Activated effector memory CD4-positive, alpha-beta T cell treated with anti-CD3 and anti-CD28 coated beads, Interleukin-2, amount 50 U/mL, for 16 hours (primary cell): ENCODE measurements around the gene NABP1.
"Not testable (repeated sequence)": the region's sequence is repeated elsewhere in the genome, so short reads cannot be mapped to it uniquely, and the experiment has no call there.

Experiments
- DNase-seq: peaks from one replicate; pipeline ENCODE4 v3.0.0-alpha.2; 2020

The NABP1 gene, protein sequence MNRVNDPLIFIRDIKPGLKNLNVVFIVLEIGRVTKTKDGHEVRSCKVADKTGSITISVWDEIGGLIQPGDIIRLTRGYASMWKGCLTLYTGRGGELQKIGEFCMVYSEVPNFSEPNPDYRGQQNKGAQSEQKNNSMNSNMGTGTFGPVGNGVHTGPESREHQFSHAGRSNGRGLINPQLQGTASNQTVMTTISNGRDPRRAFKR

GRCh38 chr2:191677646-191678436 is at the start of gene NABP1:
NABP1 (plus strand) TSS chr2:191678136; CDS start chr2:191678615, 479 bp downstream.
- peak; percentile 99 for DNase-seq

GRCh38 chr2:191629001-191629453 is 48.9 kb upstream of the NABP1 start:
- DNase-seq: no peak

DNA sequence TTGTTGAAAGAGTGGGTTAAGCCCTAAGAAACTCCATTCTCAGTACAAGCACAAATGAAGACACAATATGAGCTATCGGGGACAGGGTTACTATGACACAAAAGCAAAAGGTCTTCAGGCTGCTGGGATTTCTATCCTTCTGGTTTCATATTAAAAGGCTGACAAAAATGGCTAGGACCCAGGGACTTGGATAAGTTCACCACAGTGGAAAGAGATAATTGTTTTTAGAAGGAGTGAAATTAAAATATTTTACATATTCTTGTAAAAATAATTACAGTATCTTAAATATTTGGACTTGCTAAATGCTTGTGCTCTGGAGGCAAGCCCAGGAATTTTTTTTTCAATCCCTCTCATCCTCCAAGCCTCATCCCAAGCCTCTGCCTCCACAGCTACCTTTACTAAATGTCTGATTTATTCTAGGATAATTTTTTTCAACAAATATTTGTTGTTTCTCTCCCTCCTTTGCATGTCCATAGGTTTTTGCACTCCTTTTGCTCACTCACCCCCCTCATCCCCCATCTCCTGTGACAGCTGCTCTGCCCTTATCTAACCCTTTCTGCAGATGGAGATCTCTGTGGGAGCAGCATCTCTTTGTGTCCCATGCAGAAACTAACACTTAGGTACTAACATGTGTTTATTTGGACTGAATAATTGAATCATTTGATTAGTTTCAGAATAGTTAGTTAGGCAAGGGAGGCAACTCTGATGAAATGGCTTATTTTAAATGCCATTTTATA is 47.8 kb upstream of the NABP1 start:
- DNase-seq: no peak

DNA sequence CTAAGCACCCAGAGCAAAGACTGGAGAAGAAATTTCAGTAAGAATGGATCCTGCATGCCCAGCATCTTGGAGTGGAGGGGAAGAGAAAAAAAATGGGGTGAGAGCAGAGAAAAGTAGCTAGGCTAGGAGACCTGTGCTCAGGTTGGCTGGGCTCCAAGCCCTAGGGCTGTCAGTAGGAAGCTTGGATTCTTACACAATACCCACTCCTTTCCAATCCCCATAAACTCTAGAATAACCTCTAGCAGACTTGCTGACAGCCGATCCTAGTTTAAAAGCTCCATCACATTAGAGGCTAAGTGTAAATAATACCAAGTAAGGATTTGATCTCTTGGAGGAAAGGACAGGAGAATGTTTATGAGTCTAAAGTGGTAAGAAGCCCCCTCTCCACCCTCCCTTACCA is 46.2 kb upstream of the NABP1 start:
- DNase-seq: no peak

GRCh38 chr2:191632426-191632825 is 45.5 kb upstream of the NABP1 start:
- DNase-seq: no peak

DNA sequence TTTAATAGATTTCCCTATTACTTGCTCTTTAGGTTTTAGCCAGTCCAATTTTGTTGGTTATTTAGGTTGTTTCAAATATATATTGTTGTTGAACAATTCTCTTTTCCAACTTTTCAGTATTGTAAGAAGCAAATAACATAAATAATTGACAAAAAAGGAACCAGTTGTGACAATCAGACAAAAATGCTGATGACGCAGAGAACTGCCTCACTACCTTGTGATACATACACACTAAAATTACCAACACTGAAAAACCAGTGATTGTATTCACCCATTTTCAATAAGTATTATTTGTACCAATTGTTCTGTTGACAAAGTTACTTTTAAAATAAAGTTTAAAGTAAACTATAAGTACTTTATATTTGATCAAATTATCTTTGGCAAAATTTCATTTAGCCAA is 43.1 kb upstream of the NABP1 start:
- no peak for DNase-seq

- no peak for DNase-seq
These were observed 42.4 kb upstream of the NABP1 start for GRCh38 chr2:191635333-191636234.

DNA sequence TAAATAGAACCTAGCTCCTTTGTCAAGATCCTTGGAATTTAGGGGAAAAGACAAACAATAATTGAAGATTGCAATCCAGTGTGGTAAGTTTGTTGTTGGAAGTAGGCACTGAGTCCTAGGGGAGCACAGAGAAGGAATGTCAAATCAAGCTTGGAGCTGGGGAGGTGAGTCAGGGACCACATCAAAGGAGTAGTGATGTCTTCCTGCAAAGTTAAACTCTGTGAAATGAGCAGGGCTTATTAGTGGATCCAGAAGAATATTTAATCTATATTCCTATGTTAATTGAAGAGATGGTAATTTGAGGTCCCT is 41.7 kb upstream of the NABP1 start:
- DNase-seq: no peak

GRCh38 chr2:191636586-191636985 is 41.4 kb upstream of the NABP1 start:
- DNase-seq: no peak

DNA sequence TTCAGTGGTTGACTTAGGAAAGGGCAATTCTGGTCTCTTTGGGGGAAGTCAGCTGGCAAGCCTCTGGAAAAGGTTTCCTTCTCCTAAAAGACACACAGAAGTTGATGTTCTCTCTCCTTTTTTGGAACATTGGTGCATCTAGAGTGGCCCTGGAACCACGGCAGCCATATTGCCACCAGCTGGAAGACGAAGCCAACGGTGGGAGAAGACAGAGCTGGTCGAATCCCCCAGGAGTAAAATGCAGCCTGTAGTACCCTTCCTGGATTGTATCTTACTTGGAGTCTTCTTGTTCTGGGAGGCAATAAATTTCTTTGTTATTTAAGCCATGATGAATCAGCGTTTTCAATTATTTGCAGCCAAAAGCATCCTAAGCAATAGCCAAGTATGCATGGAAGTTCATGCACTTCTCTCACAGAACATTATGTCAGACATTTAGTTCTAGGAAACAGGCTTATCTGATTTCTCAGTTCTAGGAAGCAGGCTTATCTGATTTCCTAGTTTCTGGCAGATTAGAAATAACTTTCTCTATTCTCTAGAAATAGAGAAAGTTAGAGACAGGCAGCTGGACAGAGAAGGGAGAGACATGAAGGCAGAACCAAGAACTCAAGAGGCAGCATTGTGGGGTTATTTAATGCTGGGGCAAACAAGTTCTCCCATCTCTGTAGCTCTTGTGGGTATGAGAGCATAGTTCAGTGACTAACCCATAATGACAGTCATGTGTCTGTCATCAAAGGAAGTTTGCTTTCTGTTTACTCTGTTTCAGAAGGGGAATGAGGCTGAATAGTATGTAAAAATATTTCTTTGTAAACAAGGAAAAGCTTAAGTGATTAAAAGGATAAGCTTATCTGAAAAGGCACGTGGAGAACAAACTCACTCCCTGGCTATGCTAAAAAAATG is 40.5 kb upstream of the NABP1 start:
- no peak for DNase-seq

GRCh38 chr2:191638079-191638801 is 39.7 kb upstream of the NABP1 start:
- DNase-seq: no peak

DNA sequence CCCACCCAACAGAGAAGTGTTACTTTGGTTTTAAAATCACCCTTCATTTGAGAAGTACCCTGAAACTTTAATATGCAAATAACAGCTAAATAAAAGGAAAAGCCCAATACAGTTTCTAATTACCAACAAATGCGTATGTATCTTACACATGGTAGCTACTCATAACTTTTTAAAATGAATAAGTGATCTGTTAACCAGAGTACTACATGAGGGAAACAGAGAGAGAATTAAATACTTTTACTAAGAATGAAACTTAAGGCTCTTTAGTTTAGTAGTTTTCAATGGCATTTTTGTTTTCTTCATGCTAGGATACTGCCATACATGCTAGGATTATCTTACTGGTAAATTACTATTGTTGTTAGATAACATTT is 39.1 kb upstream of the NABP1 start:
- no peak for DNase-seq

DNA sequence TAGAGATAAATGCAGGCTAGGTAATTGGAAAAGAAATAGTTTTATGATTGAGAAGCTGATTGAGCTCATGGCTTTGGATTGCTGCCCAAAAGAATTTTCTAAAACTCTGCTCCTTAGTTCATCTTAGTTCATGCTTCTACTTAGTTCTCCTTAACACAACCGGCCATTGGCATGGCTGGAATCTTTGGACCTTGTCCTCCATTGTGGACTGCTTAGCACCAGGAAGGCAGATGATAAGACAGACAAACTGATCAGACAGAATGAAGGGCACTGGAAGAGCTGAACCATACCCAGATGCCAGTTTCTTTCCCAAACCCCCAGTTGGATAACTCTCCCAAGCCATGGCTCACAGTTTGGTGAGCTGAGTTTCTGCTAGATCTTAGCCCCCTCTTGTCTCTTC is 36.3 kb upstream of the NABP1 start:
- no peak for DNase-seq

- DNase-seq: no peak
These were observed 35.4 kb upstream of the NABP1 start for GRCh38 chr2:191642541-191642940.

DNA sequence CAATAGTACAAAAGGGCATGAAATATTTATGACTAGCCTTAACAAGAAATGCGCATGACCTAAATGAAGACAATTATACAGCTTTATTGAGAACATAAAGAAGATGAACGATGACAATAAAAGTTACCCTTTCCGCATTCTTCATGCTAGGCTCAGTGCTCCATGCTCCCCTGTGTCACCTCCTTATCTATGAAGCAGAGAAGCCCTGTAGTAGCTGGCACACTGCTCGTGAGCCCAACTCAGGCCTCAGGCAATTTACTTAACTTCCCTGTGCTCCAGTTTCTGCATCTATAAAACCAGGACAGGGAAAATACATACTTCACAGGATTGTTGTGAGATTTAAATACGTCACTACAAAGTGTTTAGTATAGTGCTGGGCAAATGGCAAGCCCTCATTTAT is 34.5 kb upstream of the NABP1 start:
- no peak for DNase-seq

DNA sequence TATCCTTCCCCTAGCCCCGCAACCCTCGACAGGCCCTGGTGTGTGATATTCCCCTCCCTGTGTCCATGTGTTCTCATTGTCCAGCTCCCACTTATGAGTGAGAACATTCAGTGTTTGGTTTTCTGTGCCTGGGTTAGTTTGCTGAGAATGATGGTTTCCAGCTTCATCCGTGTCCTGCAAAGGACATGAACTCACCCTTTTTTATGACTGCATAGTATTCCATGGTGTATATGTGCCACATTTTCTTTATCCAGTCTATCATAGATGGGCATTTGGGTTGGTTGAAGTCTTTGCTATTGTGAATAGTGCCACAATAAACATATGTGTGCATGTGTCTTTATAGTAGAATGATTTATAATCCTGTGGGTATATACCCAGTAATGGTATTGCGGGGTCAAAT is 33.3 kb upstream of the NABP1 start:
- not testable (repeated sequence) for DNase-seq

DNA sequence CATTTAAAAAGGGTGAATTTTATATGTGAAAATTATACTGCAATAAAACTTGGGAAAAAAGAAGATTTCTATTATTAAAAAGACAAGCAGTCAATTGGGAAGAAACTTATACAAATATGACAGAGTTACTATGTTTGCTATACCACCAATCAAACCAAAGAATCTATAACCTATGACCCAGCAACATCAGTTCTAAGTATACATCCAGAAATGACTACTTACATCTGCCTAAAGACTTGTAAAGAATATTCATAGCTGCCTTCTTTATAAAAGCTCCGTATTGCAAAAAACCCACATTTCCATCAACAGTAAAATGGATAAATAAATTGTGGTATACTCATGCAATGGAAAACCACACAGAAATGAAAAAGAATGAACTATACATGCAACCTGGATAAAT is 32.9 kb upstream of the NABP1 start:
- DNase-seq: no peak

- no peak for DNase-seq
These were observed 32.3 kb upstream of the NABP1 start for GRCh38 chr2:191645434-191646162.

DNA sequence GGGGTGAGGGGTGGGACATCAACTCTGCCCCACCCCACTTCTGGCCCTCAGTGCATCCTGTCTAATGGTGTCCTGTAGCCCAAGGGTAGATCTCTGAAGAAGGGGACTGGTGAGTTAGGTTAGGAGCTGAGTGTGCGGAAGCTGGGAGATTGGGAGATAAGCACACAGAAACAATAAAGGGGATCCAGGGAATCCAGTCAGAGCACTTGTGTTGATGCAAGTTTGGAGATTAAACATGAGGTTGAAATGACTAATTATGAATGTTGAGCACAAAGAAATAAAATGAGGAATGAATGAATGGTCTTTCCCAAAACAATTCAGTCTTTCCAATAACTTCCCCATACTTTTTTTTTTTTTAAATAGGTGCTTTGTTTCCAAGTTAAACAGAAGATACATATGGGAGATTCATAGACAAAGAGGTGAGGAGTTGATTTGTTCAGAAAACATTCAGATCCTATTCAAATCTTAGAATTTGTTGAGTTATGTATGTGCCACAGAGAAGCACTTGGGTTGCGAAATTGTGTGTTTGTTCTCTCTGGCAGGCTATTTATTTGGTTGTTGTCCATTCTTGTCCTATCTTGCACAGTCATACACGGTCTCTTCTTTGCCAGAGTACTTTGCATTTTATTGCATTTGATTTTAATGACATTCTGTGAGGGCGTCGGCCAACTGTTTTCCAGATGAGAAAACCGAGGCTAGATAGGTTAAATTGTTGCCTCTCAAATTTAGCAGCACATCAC is 31.6 kb upstream of the NABP1 start:
- no peak for DNase-seq

DNA sequence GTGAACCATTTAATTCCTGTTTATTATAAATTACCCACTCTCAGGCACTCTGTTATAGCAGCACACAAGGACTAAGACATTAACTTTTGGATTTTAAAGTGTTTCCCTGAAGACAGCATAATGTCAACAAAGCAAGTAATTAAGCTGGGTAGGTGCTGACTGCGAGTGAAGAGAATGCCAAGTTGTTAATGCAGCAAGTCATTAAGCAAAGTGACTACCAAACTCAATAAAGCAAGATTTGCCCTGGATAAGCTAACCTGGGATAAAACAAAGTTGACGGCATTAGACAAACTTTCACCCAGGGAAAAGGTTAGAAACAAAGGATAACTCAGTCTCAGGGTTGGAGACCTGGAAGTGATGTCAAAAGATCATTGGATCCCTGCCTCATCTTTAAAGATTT is 28.4 kb upstream of the NABP1 start:
- DNase-seq: no peak
